ENCODE results near the gene MYBPC2.

- TF ChIP-seq CTCF (IDR thresholded peaks at IDR 0.05) (no peak), ZFX (IDR thresholded peaks at IDR 0.05; ENCODE audit: borderline replicate concordance) (no peak)
Measured at GRCh38 chr19:50485284-50485955, 52.7 kb downstream of the MYBPC2 start.

All from 22Rv1 (cell line).